ENCODE measurements around the gene SH3BP1. TPM values are rescaled to one million over a fixed set of nuclear protein-coding genes. Genes with fewer than 3 reads are reported as not detected.

The SH3BP1 gene
- total and polyA plus RNA-seq, 2 of the 13 experiments (the other 11 are each of a cell fraction or from before 2014, with no cell fraction given), result 8.4 to 18.5 TPM

- TF ChIP-seq HNRNPL (IDR thresholded peaks at IDR 0.05; ENCODE audit: low read depth, low read length) (no peak), CEBPZ (IDR thresholded peaks at IDR 0.05; ENCODE audit: low read length) (no peak), ZNF335 (CRISPR knock-in tag; IDR thresholded peaks at IDR 0.05) (no peak), TIGD3 (CRISPR knock-in tag; IDR thresholded peaks at IDR 0.05; ENCODE audit: borderline replicate concordance) (no peak), ZNF614 (CRISPR knock-in tag; IDR thresholded peaks at IDR 0.05; ENCODE audit: borderline replicate concordance) (no peak), PATZ1 (CRISPR knock-in tag; IDR thresholded peaks at IDR 0.05) (peak; percentile 91), CHCHD3 (CRISPR knock-in tag; IDR thresholded peaks at IDR 0.05) (no peak), ZFYVE20 (CRISPR knock-in tag; IDR thresholded peaks at IDR 0.05; ENCODE audit: borderline replicate concordance, low read depth) (no peak), ZNF576 (CRISPR knock-in tag; IDR thresholded peaks at IDR 0.05) (no peak), ELF1 (CRISPR knock-in tag; IDR thresholded peaks at IDR 0.05) (no peak), GABPB1 (CRISPR knock-in tag; IDR thresholded peaks at IDR 0.05) (peak; percentile 61; the same call in 1 of the 2 replicates), STAT5B (CRISPR knock-in tag; IDR thresholded peaks at IDR 0.05) (no peak)
- TF ChIP-seq, protein P1, sequence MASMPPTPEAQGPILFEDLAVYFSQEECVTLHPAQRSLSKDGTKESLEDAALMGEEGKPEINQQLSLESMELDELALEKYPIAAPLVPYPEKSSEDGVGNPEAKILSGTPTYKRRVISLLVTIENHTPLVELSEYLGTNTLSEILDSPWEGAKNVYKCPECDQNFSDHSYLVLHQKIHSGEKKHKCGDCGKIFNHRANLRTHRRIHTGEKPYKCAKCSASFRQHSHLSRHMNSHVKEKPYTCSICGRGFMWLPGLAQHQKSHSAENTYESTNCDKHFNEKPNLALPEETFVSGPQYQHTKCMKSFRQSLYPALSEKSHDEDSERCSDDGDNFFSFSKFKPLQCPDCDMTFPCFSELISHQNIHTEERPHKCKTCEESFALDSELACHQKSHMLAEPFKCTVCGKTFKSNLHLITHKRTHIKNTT (CRISPR knock-in tag; IDR thresholded peaks at IDR 0.05), result no peak
- TF ChIP-seq, protein P2, sequence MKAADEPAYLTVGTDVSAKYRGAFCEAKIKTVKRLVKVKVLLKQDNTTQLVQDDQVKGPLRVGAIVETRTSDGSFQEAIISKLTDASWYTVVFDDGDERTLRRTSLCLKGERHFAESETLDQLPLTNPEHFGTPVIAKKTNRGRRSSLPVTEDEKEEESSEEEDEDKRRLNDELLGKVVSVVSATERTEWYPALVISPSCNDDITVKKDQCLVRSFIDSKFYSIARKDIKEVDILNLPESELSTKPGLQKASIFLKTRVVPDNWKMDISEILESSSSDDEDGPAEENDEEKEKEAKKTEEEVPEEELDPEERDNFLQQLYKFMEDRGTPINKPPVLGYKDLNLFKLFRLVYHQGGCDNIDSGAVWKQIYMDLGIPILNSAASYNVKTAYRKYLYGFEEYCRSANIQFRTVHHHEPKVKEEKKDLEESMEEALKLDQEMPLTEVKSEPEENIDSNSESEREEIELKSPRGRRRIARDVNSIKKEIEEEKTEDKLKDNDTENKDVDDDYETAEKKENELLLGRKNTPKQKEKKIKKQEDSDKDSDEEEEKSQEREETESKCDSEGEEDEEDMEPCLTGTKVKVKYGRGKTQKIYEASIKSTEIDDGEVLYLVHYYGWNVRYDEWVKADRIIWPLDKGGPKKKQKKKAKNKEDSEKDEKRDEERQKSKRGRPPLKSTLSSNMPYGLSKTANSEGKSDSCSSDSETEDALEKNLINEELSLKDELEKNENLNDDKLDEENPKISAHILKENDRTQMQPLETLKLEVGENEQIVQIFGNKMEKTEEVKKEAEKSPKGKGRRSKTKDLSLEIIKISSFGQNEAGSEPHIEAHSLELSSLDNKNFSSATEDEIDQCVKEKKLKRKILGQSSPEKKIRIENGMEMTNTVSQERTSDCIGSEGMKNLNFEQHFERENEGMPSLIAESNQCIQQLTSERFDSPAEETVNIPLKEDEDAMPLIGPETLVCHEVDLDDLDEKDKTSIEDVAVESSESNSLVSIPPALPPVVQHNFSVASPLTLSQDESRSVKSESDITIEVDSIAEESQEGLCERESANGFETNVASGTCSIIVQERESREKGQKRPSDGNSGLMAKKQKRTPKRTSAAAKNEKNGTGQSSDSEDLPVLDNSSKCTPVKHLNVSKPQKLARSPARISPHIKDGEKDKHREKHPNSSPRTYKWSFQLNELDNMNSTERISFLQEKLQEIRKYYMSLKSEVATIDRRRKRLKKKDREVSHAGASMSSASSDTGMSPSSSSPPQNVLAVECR (CRISPR knock-in tag; IDR thresholded peaks at IDR 0.05; ENCODE audit: borderline replicate concordance), result peak; percentile 63; the same call in 1 of the 2 replicates
Measured at GRCh38 chr22:37639070-37639760, at the start of gene SH3BP1 (continued).

Data from HepG2 (cell line).